Lower leg skin (tissue), 4 donors: ENCODE results near the gene KIT. TPM values are rescaled to one million over a fixed set of nuclear protein-coding genes. Genes with fewer than 3 reads are reported as not detected.

ENCODE experiments used
- DNase-seq, 2 donors: peaks; one replicate each; pipeline ENCODE4 v3.0.0-alpha.2; 2019; ENCODE audit warnings: low spot score in 2 of 2
- H3K4me3 ChIP-seq: fragments of 200-600 bp; sonication (generic); 2 replicates; pipeline ENCODE4 v1.5.1; 2017; ENCODE audit warnings: mild to moderate bottlenecking, low read depth; ENCODE audit not compliant: poor library complexity, severe bottlenecking
- CTCF ChIP-seq, 3 donors: fragments of 450-650 bp; IDR thresholded peaks; one replicate each; pipeline ENCODE4 v1.5.1; 2016; ENCODE audit warnings: antibody characterized with exemption in 3 of 3, mild to moderate bottlenecking in 3 of 3, moderate library complexity in 2 of 3
- POLR2A ChIP-seq, 2 donors: fragments of 450-650 bp; IDR thresholded peaks; one replicate each; pipeline ENCODE4 v1.6.1; 2016 to 2017; ENCODE audit warnings: antibody characterized with exemption in 2 of 2, mild to moderate bottlenecking in 1 of 2, moderate library complexity in 1 of 2
- WGBS, 2 donors: methylation state at CpG; one replicate each; pipeline ENCODE4 v1.1.5; 2018; 5-methylcytosine and 5-hydroxymethylcytosine counted together
- intact Hi-C: fragments of 100-400 bp; cut with DNase I; formaldehyde crosslinking; loops from one replicate; pipeline ENCODE4 v1.15.0; 2023; ENCODE audit warnings: low total_unique reads
- total RNA-seq, 4 donors: library from RNA; depleted of rRNA; stranded (reverse); fragments of >200 nt; gene quantifications; one replicate each; pipeline ENCODE4 v1.1.0, GENCODE V29; 2016

Gene KIT
- total RNA-seq, 4 donors from 2014 or later, result 26.1 to 54.7 (median 36.2) TPM

- intact Hi-C loops, result no loop called here
- 79 to 88% methylated on average over 12 of the region's 12 CpGs for WGBS, 2 donors
- TF ChIP-seq CTCF (IDR thresholded peaks at IDR 0.05), result no peak
- TF ChIP-seq POLR2A (IDR thresholded peaks at IDR 0.05), result no peak
- H3K4me3 ChIP-seq, result no peak overlapping the region
- DNase-seq, result no peak
Observed at GRCh38 chr4:54695337-54695736, 37.6 kb downstream of the KIT start.

GRCh38 chr4:54695788-54696187 lies 38.0 kb downstream of the KIT start:
- 93 to 96% methylated on average over 3 of the region's 3 CpGs for WGBS, 2 donors
- H3K4me3 ChIP-seq, result no peak overlapping the region
- TF ChIP-seq CTCF (IDR thresholded peaks at IDR 0.05) (no peak), POLR2A (IDR thresholded peaks at IDR 0.05) (no peak)
- DNase-seq, result no peak
- intact Hi-C loops, result no loop called here

GRCh38 chr4:54696649-54697048 lies 38.9 kb downstream of the KIT start:
- intact Hi-C loops, result no loop called here
- TF ChIP-seq CTCF (IDR thresholded peaks at IDR 0.05) (no peak), POLR2A (IDR thresholded peaks at IDR 0.05) (no peak)
- no peak for DNase-seq
- WGBS, 2 donors, result 88 to 96% methylated on average over 5 of the region's 5 CpGs
- H3K4me3 ChIP-seq, result no peak overlapping the region

- H3K4me3 ChIP-seq, result no peak overlapping the region
- intact Hi-C loops, result no loop called here
- no peak for TF ChIP-seq POLR2A (IDR thresholded peaks at IDR 0.05)
- no peak for TF ChIP-seq CTCF (IDR thresholded peaks at IDR 0.05)
- WGBS, 2 donors, result 14 to 18% methylated on average over 2 of the region's 2 CpGs
- no peak for DNase-seq
Observed at GRCh38 chr4:54700986-54701385, 43.2 kb downstream of the KIT start.

GRCh38 chr4:54703182-54703581 lies 45.4 kb downstream of the KIT start:
- intact Hi-C loops, result no loop called here
- H3K4me3 ChIP-seq, result no peak overlapping the region
- no peak for DNase-seq
- TF ChIP-seq CTCF (IDR thresholded peaks at IDR 0.05) (no peak), POLR2A (IDR thresholded peaks at IDR 0.05) (no peak)
- WGBS, 2 donors, result 86 to 90% methylated on average over 4 of the region's 4 CpGs

- WGBS, 2 donors, result 82 to 85% methylated on average over 3 of the region's 3 CpGs
Observed at GRCh38 chr4:54707406-54707805, 49.6 kb downstream of the KIT start.

More at GRCh38 chr4:54707406-54707805, 49.6 kb downstream of the KIT start:
- DNase-seq, result no peak
- no peak overlapping the region for H3K4me3 ChIP-seq
- intact Hi-C loops, result no loop called here
- TF ChIP-seq POLR2A (IDR thresholded peaks at IDR 0.05) (no peak), CTCF (IDR thresholded peaks at IDR 0.05) (no peak)
